Mesendoderm (in vitro differentiated cells): ENCODE results near the gene NUP188.
A peak's percentile ranks its signal among the peaks of the same experiment; 100 is the strongest.

ENCODE experiments used
- DNase-seq: peaks from one replicate; pipeline ENCODE4 v3.0.0; 2013
- H2AK5ac ChIP-seq: 2 replicates; pipeline ENCODE4 v1.6.1; 2013; ENCODE audit warnings: low read length, inconsistent platforms
- H2BK120ac ChIP-seq: 2 replicates; pipeline ENCODE4 v1.6.1; 2013; ENCODE audit warnings: low read depth, mild to moderate bottlenecking, low read length, moderate library complexity, mixed read lengths
- H2BK15ac ChIP-seq: replicated peaks from 2 replicates; pipeline ENCODE4 v1.6.1; 2013; ENCODE audit warnings: low read depth, mild to moderate bottlenecking, moderate library complexity
- H2BK5ac ChIP-seq: 2 replicates; pipeline ENCODE4 v1.6.1; 2013; ENCODE audit warnings: low read length, inconsistent platforms
- H3K18ac ChIP-seq: 2 replicates; pipeline ENCODE4 v1.6.1; 2013; ENCODE audit warnings: mild to moderate bottlenecking, low read length, mixed read lengths
- H3K23ac ChIP-seq: one replicate; pipeline ENCODE4 v1.6.1; 2013; ENCODE audit warnings: low read length
- H3K27ac ChIP-seq: 2 replicates; pipeline ENCODE4 v1.5.1; 2013; ENCODE audit warnings: low read depth, mild to moderate bottlenecking, inconsistent platforms, low read length, moderate library complexity
- H3K27me3 ChIP-seq: 2 replicates; pipeline ENCODE4 v1.6.1; 2013; ENCODE audit warnings: low read length, control low read depth, mild to moderate bottlenecking, inconsistent platforms; ENCODE audit not compliant: insufficient read depth, poor library complexity
- H3K36me3 ChIP-seq: 2 replicates; pipeline ENCODE4 v1.6.1; 2013; ENCODE audit warnings: low read length, inconsistent platforms; ENCODE audit not compliant: control insufficient read depth, insufficient read depth
- H3K4ac ChIP-seq: one replicate; pipeline ENCODE4 v1.6.1; 2013; ENCODE audit warnings: low read depth, mild to moderate bottlenecking, low read length, moderate library complexity
- H3K4me1 ChIP-seq: 2 replicates; pipeline ENCODE4 v1.6.1; 2013; ENCODE audit warnings: low read depth, low read length, inconsistent platforms; ENCODE audit not compliant: control insufficient read depth
- H3K4me2 ChIP-seq: 2 replicates; pipeline ENCODE4 v1.6.1; 2013; ENCODE audit warnings: low read length
- H3K4me3 ChIP-seq: 2 replicates; pipeline ENCODE4 v1.5.1; 2013; ENCODE audit warnings: mild to moderate bottlenecking, low read length
- H3K56ac ChIP-seq: one replicate; pipeline ENCODE4 v1.6.1; 2013; ENCODE audit warnings: low read length
- H3K79me1 ChIP-seq: 2 replicates; pipeline ENCODE4 v1.6.1; 2013; ENCODE audit warnings: low read length, inconsistent platforms
- H3K79me2 ChIP-seq: 2 replicates; pipeline ENCODE4 v1.6.1; 2013; ENCODE audit warnings: mild to moderate bottlenecking, low read length; ENCODE audit not compliant: control insufficient read depth, insufficient read depth
- H3K9ac ChIP-seq: 2 replicates; pipeline ENCODE4 v1.6.1; 2013; ENCODE audit warnings: low read length, inconsistent platforms
- H4K5ac ChIP-seq: one replicate; pipeline ENCODE4 v1.6.1; 2013; ENCODE audit warnings: low read length
- H4K8ac ChIP-seq: one replicate; pipeline ENCODE4 v1.6.1; 2013; ENCODE audit warnings: low read depth, mild to moderate bottlenecking, control low read depth, low read length, moderate library complexity
- WGBS: extraction: QIAGEN DNeasy Blood & Tissue Kit; methylation state at CpG from one replicate; pipeline ENCODE4 v1.1.7; 2013; ENCODE audit warnings: low lambda C conversion rate, missing lambda C conversion rate; ENCODE audit not compliant: insufficient coverage; ENCODE audit errors: extremely low coverage; 5-methylcytosine and 5-hydroxymethylcytosine counted together

NUP188 gene

GRCh38 chr9:129037767-129038098, 90.2 kb downstream of the NUP188 start:
- H3K9ac ChIP-seq, result peak overlapping the region; percentile 86
- H3K18ac ChIP-seq, result no peak overlapping the region
- H3K4me2 ChIP-seq, result no peak overlapping the region
- DNase-seq, result no peak
- H2BK120ac ChIP-seq, result no peak overlapping the region
- peaks cover 6% of the 10 kb centered on the region for H3K79me2 ChIP-seq
- H3K4me3 ChIP-seq, result no peak overlapping the region
- no peak overlapping the region for H3K27ac ChIP-seq
- H2BK15ac ChIP-seq, result no peak overlapping the region
- WGBS, result no CpG with 5 or more reads among the region's 6 CpGs
- H3K79me1 ChIP-seq, result peaks cover 16% of the 10 kb centered on the region
- no peak overlapping the region for H2AK5ac ChIP-seq
- peaks cover 2% of the 10 kb centered on the region for H3K36me3 ChIP-seq
- no peak overlapping the region for H3K4ac ChIP-seq
- no peaks in the 10 kb centered on the region for H3K4me1 ChIP-seq
- no peak overlapping the region for H2BK5ac ChIP-seq
- H3K27me3 ChIP-seq, result no peaks in the 10 kb centered on the region
- H4K8ac ChIP-seq, result no peak overlapping the region
- no peak overlapping the region for H4K5ac ChIP-seq
- H3K23ac ChIP-seq, result no peak overlapping the region
- H3K56ac ChIP-seq, result peak overlapping the region; percentile 42

- H4K5ac ChIP-seq, result no peak overlapping the region
- peaks cover 6% of the 10 kb centered on the region for H3K79me2 ChIP-seq
- no CpG with 5 or more reads among the region's 8 CpGs for WGBS
- no peak overlapping the region for H3K4me3 ChIP-seq
- H3K27me3 ChIP-seq, result no peaks in the 10 kb centered on the region
- no peak overlapping the region for H4K8ac ChIP-seq
- peaks cover 16% of the 10 kb centered on the region for H3K79me1 ChIP-seq
- H2AK5ac ChIP-seq, result no peak overlapping the region
- H3K9ac ChIP-seq, result no peak overlapping the region
- H3K4me2 ChIP-seq, result no peak overlapping the region
- H3K56ac ChIP-seq, result peak overlapping the region; percentile 42
- no peak overlapping the region for H2BK5ac ChIP-seq
- H3K36me3 ChIP-seq, result peaks cover 2% of the 10 kb centered on the region
- no peak overlapping the region for H3K4ac ChIP-seq
- H2BK120ac ChIP-seq, result no peak overlapping the region
- no peak overlapping the region for H3K23ac ChIP-seq
- no peak overlapping the region for H3K27ac ChIP-seq
- H2BK15ac ChIP-seq, result no peak overlapping the region
- no peak overlapping the region for H3K18ac ChIP-seq
- DNase-seq, result no peak
- H3K4me1 ChIP-seq, result no peaks in the 10 kb centered on the region
These were observed 90.8 kb downstream of the NUP188 start for GRCh38 chr9:129038109-129038852.

GRCh38 chr9:129040113-129040643, 92.7 kb downstream of the NUP188 start:
- WGBS, result no CpG with 5 or more reads among the region's 12 CpGs
- Histone ChIP-seq H3K4ac (no peak overlapping the region), H2BK15ac (no peak overlapping the region), H3K9ac (no peak overlapping the region), H3K56ac (no peak overlapping the region), H3K79me2 (peaks cover 6% of the 10 kb centered on the region), H3K4me3 (no peak overlapping the region), H2BK120ac (no peak overlapping the region), H2AK5ac (no peak overlapping the region), H3K79me1 (peaks cover 16% of the 10 kb centered on the region), H3K27ac (no peak overlapping the region), H4K8ac (no peak overlapping the region), H3K27me3 (no peaks in the 10 kb centered on the region), H3K36me3 (peaks cover 2% of the 10 kb centered on the region), H4K5ac (no peak overlapping the region), H3K18ac (no peak overlapping the region), H3K4me2 (no peak overlapping the region), H2BK5ac (no peak overlapping the region), H3K4me1 (no peaks in the 10 kb centered on the region), H3K23ac (no peak overlapping the region)
- DNase-seq, result no peak

- H3K36me3 ChIP-seq, result peaks cover 2% of the 10 kb centered on the region
- H3K23ac ChIP-seq, result no peak overlapping the region
- no peak overlapping the region for H3K4me3 ChIP-seq
- H3K18ac ChIP-seq, result no peak overlapping the region
- H3K27ac ChIP-seq, result no peak overlapping the region
- peaks cover 15% of the 10 kb centered on the region for H3K79me1 ChIP-seq
- H4K5ac ChIP-seq, result no peak overlapping the region
- H3K9ac ChIP-seq, result no peak overlapping the region
- no peak overlapping the region for H4K8ac ChIP-seq
- no peaks in the 10 kb centered on the region for H3K27me3 ChIP-seq
- H3K56ac ChIP-seq, result no peak overlapping the region
- H3K4ac ChIP-seq, result no peak overlapping the region
- H3K4me2 ChIP-seq, result no peak overlapping the region
- H3K4me1 ChIP-seq, result no peaks in the 10 kb centered on the region
- H2BK120ac ChIP-seq, result no peak overlapping the region
- H3K79me2 ChIP-seq, result peaks cover 6% of the 10 kb centered on the region
- DNase-seq, result no peak
- no peak overlapping the region for H2BK15ac ChIP-seq
- no CpG with 5 or more reads among the region's 16 CpGs for WGBS
- no peak overlapping the region for H2AK5ac ChIP-seq
- H2BK5ac ChIP-seq, result no peak overlapping the region
These were observed 94.5 kb downstream of the NUP188 start for GRCh38 chr9:129042016-129042415.

GRCh38 chr9:129052592-129052991, 105.1 kb downstream of the NUP188 start:
- no peaks in the 10 kb centered on the region for H3K79me1 ChIP-seq
- no peak overlapping the region for H2BK120ac ChIP-seq
- H3K4ac ChIP-seq, result no peak overlapping the region
- no peak overlapping the region for H3K4me3 ChIP-seq
- H4K5ac ChIP-seq, result no peak overlapping the region
- H3K18ac ChIP-seq, result no peak overlapping the region
- no peak overlapping the region for H2BK5ac ChIP-seq
- H3K27ac ChIP-seq, result no peak overlapping the region
- no peaks in the 10 kb centered on the region for H3K4me1 ChIP-seq
- H4K8ac ChIP-seq, result no peak overlapping the region
- H3K56ac ChIP-seq, result no peak overlapping the region
- H3K9ac ChIP-seq, result no peak overlapping the region
- H3K4me2 ChIP-seq, result no peak overlapping the region
- no peaks in the 10 kb centered on the region for H3K27me3 ChIP-seq
- peaks cover 1% of the 10 kb centered on the region for H3K36me3 ChIP-seq
- H2AK5ac ChIP-seq, result no peak overlapping the region
- no CpG with 5 or more reads among the region's 8 CpGs for WGBS
- H2BK15ac ChIP-seq, result no peak overlapping the region
- no peak overlapping the region for H3K23ac ChIP-seq
- no peaks in the 10 kb centered on the region for H3K79me2 ChIP-seq
- DNase-seq, result no peak

- Histone ChIP-seq H2AK5ac (no peak overlapping the region), H2BK120ac (no peak overlapping the region), H3K4me1 (no peaks in the 10 kb centered on the region), H3K4me3 (no peak overlapping the region), H4K5ac (no peak overlapping the region), H2BK15ac (no peak overlapping the region), H3K27me3 (no peaks in the 10 kb centered on the region), H3K9ac (no peak overlapping the region), H3K4me2 (no peak overlapping the region), H4K8ac (no peak overlapping the region), H3K27ac (no peak overlapping the region), H3K79me2 (no peaks in the 10 kb centered on the region), H3K36me3 (peaks cover 1% of the 10 kb centered on the region), H3K4ac (no peak overlapping the region), H3K18ac (no peak overlapping the region), H2BK5ac (no peak overlapping the region), H3K56ac (no peak overlapping the region), H3K79me1 (no peaks in the 10 kb centered on the region), H3K23ac (no peak overlapping the region)
- no CpG with 5 or more reads among the region's 6 CpGs for WGBS
- DNase-seq, result no peak
These were observed 105.5 kb downstream of the NUP188 start for GRCh38 chr9:129053020-129053419.
